Right lobe of liver (tissue), 4 donors: ENCODE results near the gene IGF1R.

ENCODE experiments used
- CTCF ChIP-seq, 4 donors: fragments of 200-600 bp in 3 of 4; fragments of 450-650 bp in 1 of 4; IDR thresholded peaks; one replicate each; pipeline versions ENCODE4 v1.5.1 to v1.8.0; 2016 to 2022; ENCODE audit warnings: antibody characterized with exemption in 4 of 4, mild to moderate bottlenecking in 2 of 4
- POLR2A ChIP-seq: fragments of 450-650 bp; IDR thresholded peaks from one replicate; pipeline ENCODE4 v1.6.1; 2017; ENCODE audit warnings: antibody characterized with exemption, mild to moderate bottlenecking
- donor health status: DM: no; HTN: no; CAD: no.
- donor health status: DM: no; HTN: no; CAD: no.
- donor health status: DM: no; HTN: yes; CAD: no.

DNA sequence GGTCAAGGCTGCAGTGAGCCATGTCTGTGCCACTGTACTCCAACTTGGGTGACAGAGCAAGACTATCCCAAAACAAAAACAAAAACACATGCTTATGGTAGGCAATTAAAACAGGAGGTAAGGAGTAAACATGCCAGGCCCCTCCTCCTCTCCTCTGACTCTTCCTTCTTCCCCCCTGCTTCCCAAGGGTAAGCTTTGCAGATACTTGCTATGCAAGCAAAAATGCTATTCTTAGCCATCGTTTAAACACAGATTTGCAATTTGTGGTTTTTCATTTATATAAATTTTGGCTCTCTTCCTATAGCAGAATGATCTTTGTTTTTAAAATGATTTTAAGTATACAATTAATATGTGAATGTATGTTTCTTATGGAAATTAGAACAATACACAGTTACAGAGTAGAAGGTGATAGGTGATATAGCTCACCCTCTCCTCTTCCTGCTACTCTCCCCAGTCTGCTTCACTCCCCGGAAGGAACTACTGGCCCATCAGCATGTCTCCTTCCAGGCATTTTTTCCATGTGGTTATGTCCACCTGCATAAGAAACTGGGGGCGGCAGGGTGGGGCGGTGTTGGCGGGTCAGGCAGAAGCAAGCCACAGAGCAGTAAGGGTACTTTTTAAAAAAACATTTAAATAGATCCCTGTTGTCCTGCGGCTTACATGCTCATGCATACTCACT lies 42.1 kb downstream of the IGF1R start:
- TF ChIP-seq CTCF (IDR thresholded peaks at IDR 0.05), result no peak
- no peak for TF ChIP-seq POLR2A
